DMS53 (cell line): Measurements from ENCODE around the gene IL1A.
"Not testable (repeated sequence)": the region's sequence is repeated elsewhere in the genome, so short reads cannot be mapped to it uniquely, and the experiment has no call there.

ENCODE experiments used
- DNase-seq: peaks from one replicate; lab custom pipeline; 2025; lab: John Stamatoyannopoulos, UW

Gene IL1A, protein sequence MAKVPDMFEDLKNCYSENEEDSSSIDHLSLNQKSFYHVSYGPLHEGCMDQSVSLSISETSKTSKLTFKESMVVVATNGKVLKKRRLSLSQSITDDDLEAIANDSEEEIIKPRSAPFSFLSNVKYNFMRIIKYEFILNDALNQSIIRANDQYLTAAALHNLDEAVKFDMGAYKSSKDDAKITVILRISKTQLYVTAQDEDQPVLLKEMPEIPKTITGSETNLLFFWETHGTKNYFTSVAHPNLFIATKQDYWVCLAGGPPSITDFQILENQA

DNA sequence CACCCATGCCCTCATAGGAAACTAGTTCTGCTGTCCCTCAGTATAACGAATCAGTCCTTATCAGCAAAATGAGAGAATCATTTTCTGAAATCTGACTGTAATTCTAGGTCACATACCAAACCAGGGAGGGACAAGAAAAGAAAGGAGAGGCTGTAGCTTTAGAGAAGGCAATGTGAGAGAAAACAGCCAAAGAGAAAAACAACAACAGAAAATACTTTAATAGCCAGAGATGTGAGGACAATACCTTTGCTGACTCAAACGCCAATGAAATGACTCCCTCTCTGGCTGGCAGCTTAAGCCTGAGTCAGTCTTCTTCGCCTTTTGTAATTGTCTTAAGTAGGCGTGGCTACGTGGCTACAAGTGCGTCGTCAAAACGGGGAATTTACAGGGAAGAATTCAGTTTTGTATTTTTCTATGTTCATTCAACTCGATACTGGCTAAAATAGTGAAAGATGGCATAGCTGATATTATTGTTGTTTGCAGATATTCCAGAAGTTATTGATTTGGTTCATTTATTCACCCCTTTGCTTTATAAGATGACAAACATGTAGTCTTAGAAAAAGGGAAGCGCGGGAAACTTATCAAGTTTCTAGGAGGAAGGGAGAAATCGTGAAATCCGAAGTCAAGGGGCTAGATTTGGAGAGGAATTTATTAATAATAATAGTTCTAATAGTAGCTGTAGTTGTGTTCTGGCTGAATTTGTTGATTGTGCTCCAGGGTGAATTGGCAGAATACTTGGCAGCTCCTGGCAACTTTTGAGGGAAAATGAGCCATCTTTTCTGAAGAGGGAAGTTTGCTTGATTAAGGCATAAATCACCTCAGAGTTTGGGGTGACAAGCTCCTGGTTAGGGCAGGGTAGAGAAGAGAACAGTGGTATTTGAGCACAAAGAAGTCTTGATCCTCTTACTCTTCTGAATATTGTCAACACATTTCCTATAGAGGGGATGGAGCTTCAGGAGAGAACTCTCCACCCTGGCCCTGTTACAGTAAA lies at the start of gene IL1A:
TSS of gene IL1A (minus strand) at position 295 of the 991 bp plus-strand sequence. CDS start 723 bp downstream, outside the sequence.
- DNase-seq, result no peak

DNA sequence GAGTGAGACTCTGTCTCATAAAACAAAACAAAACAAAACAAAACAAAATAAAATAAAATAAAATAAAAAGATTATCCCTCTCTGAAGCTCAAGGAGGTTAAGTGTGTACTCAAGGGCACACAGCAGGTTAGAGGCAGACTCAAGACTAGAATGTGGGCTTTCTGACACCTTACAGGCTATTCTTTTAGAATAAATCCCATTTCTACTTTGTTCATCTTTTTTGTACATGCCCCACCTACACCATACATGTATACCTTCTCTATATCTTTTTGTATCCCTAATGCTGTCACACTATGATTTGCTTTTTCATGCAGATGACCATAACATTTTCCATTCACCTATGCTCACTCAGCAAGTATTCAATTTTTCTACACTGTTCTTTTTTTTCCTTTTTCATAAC lies 49.7 kb upstream of the IL1A start:
- no peak for DNase-seq

DNA sequence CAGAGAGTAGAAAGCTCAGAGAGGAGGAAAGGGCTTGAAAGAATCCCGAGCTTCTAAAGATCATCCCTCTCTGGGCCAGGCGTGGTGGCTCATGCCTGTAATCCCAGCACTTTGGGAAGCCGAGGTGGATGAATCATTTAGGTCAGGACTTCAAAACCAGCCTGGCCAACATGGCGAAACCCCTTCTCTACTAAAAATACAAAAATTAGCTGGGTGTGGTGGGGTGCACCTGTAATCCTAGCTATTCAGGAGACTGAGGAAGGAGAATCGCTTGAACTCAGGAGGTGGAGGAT lies 49.3 kb upstream of the IL1A start:
- DNase-seq, result not testable (repeated sequence)

DNA sequence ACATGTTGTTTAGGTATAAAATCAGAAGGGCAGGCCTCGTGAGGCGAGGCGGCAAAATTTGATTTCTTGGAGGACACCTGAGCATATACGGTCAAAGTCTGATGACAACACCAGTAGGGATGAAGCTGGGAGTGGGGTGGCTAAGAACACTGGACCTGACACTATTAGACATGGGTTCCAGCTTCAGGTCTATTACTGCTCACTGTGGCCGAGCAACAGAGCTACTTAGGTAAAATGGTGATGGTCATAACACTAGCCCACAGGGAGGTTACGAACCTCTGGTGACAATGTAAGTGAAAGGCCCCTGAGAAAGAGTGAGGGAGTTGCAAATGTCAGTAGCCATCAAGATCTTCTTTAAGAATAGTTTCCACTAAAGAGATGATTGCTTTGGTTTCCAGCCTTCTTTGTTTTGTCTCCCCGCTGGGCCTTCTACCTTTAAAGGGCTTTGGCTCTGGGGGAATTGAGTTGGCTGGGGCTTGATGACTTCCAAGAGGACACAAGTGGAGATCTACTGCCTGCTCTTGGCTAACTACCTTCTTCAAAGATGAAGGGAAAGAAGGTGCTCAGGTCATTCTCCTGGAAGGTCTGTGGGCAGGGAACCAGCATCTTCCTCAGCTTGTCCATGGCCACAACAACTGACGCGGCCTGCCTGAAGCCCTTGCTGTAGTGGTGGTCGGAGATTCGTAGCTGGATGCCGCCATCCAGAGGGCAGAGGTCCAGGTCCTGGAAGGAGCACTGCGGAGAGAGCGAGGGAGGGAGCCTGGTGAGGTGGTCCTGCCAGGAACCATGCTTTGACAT lies 48.7 kb upstream of the IL1A start:
- no peak for DNase-seq

DNA sequence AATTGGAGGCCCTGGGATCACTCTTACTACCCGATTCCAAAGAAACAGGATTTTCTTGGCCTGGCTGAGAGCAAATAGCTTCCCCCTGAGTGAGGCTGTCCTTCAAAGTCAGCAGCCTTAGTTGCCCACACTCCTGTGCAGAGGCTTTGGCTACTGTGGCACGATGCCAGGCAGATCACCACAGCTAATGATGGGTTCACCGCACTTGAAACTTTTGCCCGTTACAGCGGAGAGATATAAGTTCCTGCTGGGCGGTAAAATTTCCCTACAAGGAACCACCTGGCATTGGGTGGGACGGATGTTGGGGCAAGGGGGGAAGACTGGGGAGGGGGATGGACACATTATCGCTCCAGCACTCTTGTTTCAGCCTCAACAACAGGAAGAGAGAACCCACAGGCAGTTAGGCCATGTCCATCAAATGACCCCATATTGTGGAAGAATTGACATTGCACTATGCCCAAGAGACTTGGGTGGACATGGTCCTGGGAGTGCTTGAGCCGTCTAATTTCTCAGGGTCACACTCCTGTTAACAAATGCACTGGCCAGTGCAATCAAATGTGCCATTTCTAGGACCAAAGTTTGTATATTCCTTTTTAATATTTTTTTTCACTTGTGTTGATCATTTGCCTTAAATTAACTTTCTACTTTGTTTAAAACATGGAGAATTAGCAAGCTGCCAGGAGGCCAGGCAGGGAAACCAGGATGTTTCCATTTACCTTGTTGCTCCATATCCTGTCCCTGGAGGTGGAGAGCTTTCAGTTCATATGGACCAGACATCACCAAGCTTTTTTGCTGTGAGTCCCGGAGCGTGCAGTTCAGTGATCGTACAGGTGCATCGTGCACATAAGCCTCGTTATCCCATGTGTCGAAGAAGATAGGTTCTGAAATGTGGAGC lies 47.9 kb upstream of the IL1A start:
- DNase-seq, result no peak

DNA sequence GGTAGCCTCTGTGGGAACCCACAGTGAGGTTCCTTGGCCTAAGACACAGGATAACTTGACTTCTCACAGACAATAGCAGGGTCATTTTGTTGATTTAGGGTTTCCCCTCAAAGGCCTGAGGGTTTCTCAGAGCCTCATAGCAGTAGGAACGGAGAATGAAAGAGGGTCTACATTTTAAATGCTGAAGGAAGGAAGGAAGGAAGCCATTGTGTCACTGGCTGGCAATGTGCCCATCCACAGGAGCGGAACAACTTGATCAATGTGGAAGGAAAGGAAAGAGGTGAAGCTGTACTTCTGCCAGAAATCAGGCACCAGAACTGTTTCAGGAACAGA lies 47.2 kb upstream of the IL1A start:
- DNase-seq, result no peak

DNA sequence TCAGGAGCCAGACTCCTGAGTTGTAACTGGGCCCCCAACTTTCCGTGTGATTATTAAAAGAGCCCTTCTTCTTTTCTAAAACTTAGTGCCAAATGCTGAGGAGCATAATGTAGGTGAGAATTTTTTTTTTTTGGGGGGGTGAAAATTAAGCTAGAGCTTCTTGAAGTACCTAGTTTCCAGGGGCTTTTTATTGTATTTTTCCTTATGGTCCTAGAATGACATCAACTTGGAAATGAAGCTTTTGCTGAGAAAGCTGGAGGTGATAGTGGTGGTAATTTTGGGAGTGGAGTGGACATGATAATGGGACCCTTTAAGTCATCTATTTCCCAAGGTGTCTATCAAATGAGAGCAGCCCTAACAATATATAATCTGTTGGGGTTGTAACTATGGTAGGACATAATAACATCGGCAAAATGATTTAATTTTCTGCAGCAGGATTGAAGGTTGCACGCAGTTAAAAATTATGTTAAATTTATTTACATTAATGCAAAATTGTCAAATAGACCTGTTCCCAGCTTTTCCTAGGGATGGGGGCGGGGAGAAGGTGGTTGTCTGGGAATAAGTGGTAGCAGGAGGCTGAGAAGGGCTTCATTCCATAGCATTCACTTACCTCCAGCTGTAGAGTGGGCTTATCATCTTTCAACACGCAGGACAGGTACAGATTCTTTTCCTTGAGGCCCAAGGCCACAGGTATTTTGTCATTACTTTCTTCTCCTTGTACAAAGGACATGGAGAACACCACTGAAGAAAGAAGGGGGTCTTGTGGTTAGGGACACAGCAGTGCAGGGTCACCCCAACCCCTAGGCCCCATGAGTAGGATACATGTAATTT lies 46.6 kb upstream of the IL1A start:
- no peak for DNase-seq

DNA sequence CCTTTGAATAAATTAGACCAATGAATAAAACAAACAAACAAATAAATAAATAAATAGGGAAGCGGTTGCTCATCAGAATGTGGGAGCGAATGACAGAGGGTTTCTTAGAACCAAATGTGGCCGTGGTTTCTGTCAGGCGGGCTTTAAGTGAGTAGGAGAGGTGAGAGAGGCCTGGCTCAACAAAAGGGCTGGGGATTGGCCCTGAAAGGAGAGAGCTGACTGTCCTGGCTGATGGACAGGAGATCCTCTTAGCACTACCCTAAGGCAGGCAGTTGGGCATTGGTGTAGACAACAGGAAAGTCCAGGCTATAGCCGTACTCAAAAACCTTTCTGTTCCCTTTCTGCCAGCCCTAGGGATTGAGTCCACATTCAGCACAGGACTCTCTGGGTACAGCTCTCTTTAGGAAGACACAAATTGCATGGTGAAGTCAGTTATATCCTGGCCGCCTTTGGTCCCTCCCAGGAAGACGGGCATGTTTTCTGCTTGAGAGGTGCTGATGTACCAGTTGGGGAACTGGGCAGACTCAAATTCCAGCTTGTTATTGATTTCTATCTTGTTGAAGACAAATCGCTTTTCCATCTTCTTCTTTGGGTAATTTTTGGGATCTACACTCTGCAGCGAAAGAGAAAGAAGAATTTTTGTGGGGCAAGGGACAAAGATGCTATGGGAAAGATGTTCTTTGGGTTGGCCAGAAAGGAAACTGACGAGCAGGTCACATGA lies 45.8 kb upstream of the IL1A start:
- DNase-seq, result no peak

DNA sequence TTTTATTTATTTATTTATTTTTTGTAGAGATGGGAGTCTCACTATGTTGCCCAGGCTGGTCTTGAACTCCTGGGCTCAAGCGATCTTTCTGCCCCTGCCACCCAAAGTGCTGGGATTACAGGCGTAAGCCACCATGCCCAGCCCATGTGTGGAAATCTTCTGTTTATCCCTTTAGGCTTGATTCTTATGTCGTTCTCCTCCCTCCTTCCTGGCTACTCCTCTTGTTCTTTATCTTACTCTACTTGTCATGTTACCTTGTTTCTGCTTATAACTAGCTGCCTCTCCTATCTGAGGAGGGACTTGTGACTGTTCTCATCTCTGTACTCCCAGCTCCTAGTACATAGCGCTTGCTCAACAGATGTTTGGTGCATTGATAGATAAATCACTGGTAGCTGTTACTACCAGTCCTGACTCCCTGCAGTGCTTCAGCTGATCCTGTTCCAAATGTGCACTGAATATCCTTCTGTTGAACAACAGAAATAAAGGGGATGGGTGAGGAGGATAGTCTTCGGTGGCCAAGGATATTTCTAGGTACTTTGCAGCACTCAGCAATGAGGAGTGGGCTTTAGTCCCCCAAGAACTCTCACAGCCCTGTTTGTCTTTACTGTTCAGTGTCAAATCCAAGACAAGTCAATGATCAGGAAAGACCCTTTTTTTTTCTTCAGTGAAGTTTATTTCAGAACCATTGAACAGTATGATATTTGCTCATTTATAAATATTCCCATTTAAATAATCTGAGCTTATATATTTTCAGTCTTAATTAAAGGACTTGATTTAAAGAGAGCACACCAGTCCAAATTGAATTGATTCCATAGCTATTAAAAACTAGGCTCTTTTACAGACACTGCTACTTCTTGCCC lies 45.0 kb upstream of the IL1A start:
- DNase-seq, result no peak

DNA sequence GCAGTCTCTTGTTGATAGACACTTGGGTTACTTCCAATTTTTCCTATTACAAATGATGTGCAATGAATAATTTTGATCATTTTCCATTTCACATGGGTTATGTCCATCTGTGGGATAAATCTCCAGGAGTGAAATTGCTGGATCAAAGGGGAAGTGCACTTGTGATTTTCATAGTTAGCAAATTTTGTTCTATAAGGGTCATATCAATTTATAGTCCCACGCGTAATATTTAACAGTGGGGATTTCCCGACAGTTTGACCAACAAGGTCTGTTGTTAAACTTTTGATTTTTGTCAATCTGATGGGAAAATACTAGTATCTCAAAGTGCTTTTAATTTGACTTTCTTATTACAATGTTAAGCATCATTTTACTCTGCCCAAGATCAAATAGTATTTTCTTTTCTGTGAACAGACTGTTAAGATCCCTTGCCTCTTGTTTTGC lies 44.0 kb upstream of the IL1A start:
- DNase-seq, result no peak

DNA sequence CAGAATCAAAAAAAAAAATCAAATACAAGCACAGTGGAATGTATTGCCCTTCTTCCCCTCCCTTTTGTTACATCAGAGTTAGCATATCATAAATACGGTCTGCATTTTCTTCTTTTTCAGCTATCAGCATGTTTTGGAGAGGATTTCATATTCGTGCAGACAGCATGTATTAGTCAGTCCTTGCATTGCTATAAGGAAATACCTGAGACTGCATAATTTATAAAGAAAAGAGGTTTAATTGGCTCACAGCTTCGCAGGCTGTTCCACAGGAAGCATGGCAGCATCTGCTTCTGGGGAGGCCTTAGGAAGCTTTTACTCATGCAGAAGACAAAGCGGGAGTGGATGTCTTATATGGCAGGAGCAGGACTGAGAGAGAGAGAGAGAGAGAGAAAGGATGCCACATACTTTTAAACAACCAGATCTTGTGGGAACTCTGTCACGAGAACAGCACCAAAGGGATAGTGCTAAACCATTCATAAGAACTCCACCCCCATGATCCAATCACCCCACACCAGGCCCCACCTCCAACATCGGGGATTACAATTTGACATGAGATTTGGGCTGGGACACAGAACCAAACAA lies 43.4 kb upstream of the IL1A start:
- DNase-seq, result no peak

DNA sequence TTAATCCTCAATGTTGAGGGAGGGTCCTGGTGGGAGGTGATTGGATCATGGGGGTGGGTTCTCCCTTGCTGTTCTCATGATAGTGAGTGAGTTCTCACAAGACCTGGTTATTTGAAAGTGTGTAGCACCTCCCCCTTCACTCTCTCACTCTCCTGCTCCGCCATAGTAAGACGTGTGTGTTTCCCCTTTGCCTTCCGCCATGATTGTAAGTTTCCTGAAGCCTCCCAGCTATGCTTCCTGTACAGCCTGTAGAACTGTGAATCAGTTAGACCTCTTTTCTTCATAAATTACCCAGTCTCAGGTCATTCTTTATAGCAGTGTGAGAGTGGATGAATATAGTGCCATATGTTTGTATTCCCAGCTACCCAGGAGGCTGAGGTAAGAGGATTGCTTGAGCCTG lies 42.7 kb upstream of the IL1A start:
- DNase-seq, result no peak

DNA sequence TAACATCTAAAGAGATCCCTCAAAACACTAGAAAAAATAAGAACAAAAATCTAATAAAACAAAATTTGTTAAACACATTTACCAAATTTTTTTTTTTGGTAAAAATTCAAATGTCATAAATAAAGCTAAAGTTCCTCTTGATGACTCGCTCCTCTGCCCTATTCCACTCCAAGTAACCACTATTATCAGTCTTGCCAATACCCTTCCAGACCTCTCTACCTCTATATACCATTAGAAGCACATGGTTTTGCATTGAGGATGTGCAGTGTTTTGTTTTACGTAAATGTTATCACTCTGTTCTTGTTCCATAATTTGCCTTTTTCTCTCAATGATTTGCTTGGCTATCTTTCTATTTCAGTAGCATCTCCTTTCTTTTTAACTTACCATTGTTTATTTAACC lies 41.4 kb upstream of the IL1A start:
- no peak for DNase-seq

DNA sequence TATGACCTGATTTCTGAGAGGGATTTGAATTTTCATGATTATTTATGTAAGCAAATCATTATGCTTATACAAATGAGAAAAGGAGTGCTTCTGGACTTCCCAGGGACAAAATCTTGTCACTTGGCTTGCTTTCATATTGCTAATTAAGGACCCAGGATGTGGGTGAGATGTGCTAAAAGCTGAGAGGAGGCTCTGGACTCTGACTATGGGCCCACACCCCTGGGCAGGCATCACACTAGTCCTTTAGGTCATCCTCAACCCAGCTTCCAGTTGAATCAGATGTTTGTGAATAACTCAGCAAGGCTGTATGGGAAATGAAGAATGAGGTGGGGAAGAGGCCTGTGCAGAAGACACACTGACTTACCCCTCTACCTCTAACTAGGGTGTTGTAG lies 40.4 kb upstream of the IL1A start:
- DNase-seq, result no peak

DNA sequence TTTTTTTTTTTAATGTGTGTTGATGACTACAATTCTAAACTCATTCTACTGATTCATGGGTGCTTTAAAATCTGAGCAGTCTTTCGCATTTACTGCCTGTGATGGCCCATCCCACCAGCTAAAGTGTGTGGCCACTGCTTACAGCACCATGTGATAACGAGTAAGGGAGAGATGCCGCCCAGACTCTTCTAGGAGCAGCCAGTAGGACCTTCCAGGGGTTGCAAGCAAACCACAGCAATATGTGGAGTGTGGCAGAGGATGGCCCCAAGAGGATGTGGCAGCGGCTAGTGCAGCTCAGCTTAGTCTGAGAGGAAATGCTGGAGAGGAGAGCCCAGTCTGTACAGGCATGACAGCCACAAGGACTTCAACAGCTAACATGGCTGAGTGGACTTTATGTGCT lies 37.4 kb upstream of the IL1A start:
- no peak for DNase-seq

DNA sequence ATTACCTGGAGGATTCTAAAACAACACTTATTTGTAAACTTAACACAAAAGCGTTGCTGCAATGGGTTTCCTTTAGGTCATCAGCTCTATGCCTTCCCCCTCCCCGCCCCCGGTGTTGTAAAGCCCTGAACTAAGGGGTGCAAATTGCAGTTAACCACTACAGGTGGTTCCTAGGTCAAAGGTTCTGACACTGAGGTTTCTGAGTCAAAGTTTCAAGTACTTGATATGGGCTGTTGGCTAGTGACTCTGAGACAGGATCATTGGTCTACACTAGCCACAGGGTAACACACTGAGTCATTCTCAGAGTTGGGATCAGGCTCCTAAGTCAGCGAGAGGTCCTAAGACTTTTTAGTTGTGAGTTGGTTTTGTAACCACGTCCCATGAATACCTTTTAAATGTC lies 36.8 kb upstream of the IL1A start:
- DNase-seq, result no peak

DNA sequence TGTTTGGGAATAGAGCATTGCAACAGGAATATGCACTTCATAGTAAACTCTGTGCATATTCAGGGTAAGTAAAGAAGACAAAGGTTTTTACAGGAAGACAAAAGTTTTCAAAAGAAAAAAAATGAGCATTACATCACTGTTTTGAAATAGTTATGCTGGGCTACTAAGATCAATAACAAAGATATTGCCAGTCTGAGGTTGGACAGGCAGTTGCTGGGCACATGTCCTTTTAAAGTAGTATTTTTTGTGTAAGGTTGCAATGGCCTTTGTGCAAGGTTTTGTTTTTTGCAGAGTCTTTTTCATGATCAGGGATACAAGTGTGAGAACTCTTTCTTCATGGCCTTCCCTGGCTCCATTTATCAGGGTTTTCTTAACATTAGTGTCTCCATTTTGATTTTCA lies 36.0 kb upstream of the IL1A start:
- DNase-seq, result no peak

DNA sequence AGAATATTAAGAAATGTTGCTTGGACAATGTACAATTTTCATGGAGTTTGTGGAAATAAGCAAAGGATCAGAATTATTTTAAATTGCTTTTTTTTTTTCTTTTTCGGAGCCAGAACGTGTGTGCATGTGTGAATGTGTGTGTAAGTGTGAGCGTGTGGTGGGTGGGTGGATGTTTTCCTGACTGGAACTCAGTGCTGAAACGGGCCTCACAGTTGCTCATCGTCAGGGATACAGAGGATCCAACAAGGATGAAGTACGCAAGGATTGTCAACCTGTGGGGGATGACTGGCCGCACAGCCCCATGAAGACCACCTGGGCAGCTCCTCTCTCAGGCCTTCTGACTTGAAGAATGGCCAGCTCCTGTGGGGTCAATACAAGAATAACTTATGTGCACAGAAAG lies 34.8 kb upstream of the IL1A start:
- no peak for DNase-seq
